ENCODE data around the gene CASP10.

DNA sequence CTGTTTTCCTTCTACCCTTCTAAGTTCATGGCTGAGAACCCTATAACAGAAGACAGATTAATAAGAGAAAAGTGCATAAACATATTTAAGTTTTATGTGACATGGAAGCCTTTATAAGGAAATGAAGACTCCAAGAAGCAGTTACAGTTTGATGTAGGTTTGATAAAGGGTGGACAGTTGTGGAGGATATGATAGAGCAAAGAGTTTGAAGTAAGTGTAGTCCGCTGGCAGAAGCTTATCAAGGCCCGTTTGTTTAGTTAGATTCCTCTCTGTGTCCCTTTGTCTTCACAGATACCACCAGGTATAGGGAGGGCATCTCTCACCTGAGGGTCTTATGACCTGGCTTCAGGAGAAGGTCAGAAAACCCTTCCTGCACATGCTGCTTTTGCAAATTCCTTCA is 66.9 kb downstream of the CASP10 start:
- TF ChIP-seq SETDB1 (IDR thresholded peaks at IDR 0.05; ENCODE audit: low read length) (no peak), SAP30 (IDR thresholded peaks at IDR 0.05; ENCODE audit: borderline replicate concordance, insufficient read depth, low read depth, low read length, poor library complexity, severe bottlenecking) (no peak)

All from K562 (cell line).